Psoas muscle (tissue), 8 donors: ENCODE data around the gene TENM4. TPM values are rescaled to one million over a fixed set of nuclear protein-coding genes. Genes with fewer than 3 reads are reported as not detected.

Experiments used
- ATAC-seq, 4 donors: fragments of 200-7000 bp; cut with Tn5 transposase; one replicate each; pipeline ENCODE4 v1.9.1; 2020; ENCODE audit warnings: moderate library complexity in 3 of 4, mild to moderate bottlenecking in 2 of 4
- DNase-seq, 2 donors: peaks; one replicate each; pipeline ENCODE4 v3.0.0-alpha.2; 2020
- H3K27ac ChIP-seq: fragments of 200-600 bp; one replicate; pipeline ENCODE4 v1.8.0; 2022
- H3K27me3 ChIP-seq, 3 donors: fragments of 200-600 bp in 1 of 3; one replicate each; pipeline versions ENCODE4 v1.6.1 to v1.8.0; 2013 to 2022; ENCODE audit warnings: low read length in 2 of 3, mild to moderate bottlenecking in 2 of 3, moderate library complexity in 1 of 3; ENCODE audit not compliant: insufficient read depth in 3 of 3
- H3K36me3 ChIP-seq, 2 donors: fragments of 200-600 bp in 1 of 2; one replicate each; pipeline versions ENCODE4 v1.6.1 to v1.8.0; 2013 to 2022; ENCODE audit warnings: low read depth in 1 of 2, mild to moderate bottlenecking in 1 of 2, moderate library complexity in 1 of 2; ENCODE audit not compliant: insufficient read depth in 1 of 2
- H3K4me1 ChIP-seq: fragments of 200-600 bp; one replicate; pipeline ENCODE4 v1.8.0; 2022
- H3K4me3 ChIP-seq: fragments of 200-600 bp; one replicate; pipeline ENCODE4 v1.8.0; 2022; ENCODE audit warnings: mild to moderate bottlenecking
- H3K9me3 ChIP-seq: fragments of 200-600 bp; one replicate; pipeline ENCODE4 v1.8.0; 2022
- CTCF ChIP-seq: fragments of 200-600 bp; IDR thresholded peaks from one replicate; pipeline ENCODE4 v1.8.0; 2022; ENCODE audit warnings: antibody characterized with exemption
- WGBS, 3 donors: extraction: QIAGEN DNeasy Blood & Tissue Kit; methylation state at CpG; one replicate each; pipeline versions ENCODE4 v1.1.6 to v1.1.7; 2013; 5-methylcytosine and 5-hydroxymethylcytosine counted together
- intact Hi-C, 2 donors: fragments of 100-400 bp; cut with DNase I; formaldehyde crosslinking; loops; one replicate each; pipeline versions ENCODE4 v1.11.0 to v1.14.2; 2022
- polyA plus RNA-seq, 3 donors: library from polyadenylated mRNA; stranded (reverse); fragments of 200-250 nt; gene quantifications; one replicate each; pipeline ENCODE4 v1.2.3, GENCODE V29; 2013
- total RNA-seq, 4 donors: library from RNA; stranded (reverse); fragmentation: NEBNext Ultra II Directional in 2 of 4; extraction: Animal tissue kit (Norgen Biotek cat#: 25700) in 2 of 4; gene quantifications; one replicate each; pipeline versions ENCODE4 v1.2.1 to v1.2.4, GENCODE V29; 2021 to 2023
- donor health status: healthy with polysubstance abuse.
- donor health status: DM: no; HTN: no; CAD: no; lungs with moderate emphysema.
- donor health status: Bipolar disorder and iron deficiency.
- donor health status: healthy.
- donor health status: DM: yes; HTN: yes; CAD: no.
- donor health status: DM: no; HTN: no; CAD: no.
- donor health status: DM: no; HTN: no; CAD: no.
- donor health status: DM: yes; HTN: yes; CAD: no.

Gene TENM4
- total and polyA plus RNA-seq, 7 donors, result 0.05 to 1.7 (median 0.48) TPM

- WGBS, 3 donors, result 56 to 68% (median 58%) methylated on average over 3 of the region's 3 CpGs
- Histone ChIP-seq H3K9me3 (no peaks in the 10 kb centered on the region), H3K4me3 (no peak overlapping the region), H3K36me3 (no peaks in the 10 kb centered on the region), H3K4me1 (no peaks in the 10 kb centered on the region), H3K27ac (no peak overlapping the region), H3K27me3 (no peaks in the 10 kb centered on the region)
- DNase-seq (no peak), ATAC-seq (no peak)
- intact Hi-C loops, result no loop called here
- no peak for TF ChIP-seq CTCF
Measured at GRCh38 chr11:79046366-79046765, 394.5 kb downstream of the TENM4 start.

DNA sequence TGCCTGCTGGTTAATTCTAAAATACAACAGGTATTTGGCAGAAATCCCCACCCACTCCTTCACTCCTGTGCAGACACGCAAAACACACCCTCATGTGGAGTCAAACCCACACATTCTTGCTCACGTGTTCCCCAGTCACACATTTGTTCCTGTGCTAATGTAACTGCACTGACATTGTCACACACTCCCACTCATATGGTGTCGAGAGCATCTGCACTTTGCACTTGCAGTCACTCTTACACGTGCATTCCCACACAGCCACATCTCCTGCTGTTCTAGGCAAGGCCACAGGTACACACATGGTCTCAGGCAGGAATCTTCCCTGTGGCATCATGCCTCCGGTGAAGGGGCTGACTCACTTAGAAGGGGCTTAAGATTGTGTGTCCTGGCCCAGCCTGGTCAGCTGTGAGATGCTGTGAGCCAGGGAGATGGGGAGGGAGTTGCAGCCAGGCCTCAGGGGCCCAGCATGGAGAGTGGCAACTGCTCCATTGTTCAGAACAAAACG, 395.0 kb downstream of the TENM4 start:
- no peak for TF ChIP-seq CTCF
- intact Hi-C loops, result no loop called here
- Histone ChIP-seq H3K9me3 (no peaks in the 10 kb centered on the region), H3K4me1 (no peaks in the 10 kb centered on the region), H3K4me3 (no peak overlapping the region), H3K27me3 (no peaks in the 10 kb centered on the region), H3K27ac (no peak overlapping the region), H3K36me3 (no peaks in the 10 kb centered on the region)
- DNase-seq (no peak), ATAC-seq (no peak)
- WGBS, 3 donors, result 57 to 68% (median 59%) methylated on average over 6 of the region's 6 CpGs

DNA sequence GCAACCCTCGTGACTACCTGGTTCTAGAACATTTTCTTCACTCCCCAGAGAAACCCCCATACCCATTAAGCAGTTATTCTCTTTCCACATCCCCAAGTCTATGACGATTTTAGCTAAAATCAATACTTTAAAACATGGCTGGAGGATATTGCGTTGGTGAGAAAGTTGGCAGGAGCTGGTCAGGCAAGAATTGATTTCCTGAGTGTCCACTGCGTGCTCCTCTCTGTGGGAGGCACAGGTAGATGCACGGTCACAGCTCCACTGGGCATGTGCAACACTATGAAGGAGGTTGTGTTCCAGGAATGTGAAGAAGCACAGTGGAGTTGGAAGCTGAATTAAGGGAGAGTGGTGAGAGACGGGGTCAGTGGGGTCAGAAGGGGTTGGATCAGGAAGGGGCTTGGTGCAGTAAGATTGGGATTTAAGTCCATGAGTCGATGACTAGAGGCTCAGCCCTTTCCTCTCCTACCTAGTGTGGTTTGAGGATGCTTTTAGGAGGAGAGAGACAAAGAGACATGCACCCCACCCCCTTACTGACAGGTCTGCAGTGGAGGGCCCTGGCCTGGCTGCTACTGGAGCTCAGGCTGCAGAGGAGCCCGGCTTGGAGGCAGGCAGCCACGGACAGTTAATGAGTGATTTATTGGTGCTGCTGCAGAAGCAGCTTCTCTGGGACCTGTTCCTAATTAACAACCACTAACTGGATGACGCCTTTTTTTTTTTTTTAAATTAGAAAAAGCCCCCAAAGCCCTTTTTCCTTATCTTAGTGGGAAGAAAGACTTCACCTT, 395.6 kb downstream of the TENM4 start:
- H3K36me3 ChIP-seq, result no peaks in the 10 kb centered on the region
- ATAC-seq (no peak), DNase-seq (no peak)
- intact Hi-C loops, result no loop called here
- no peaks in the 10 kb centered on the region for H3K27me3 ChIP-seq
- H3K4me3 ChIP-seq, result no peak overlapping the region
- TF ChIP-seq CTCF, result no peak
- WGBS, 3 donors, result 73 to 85% (median 81%) methylated on average over 10 of the region's 10 CpGs
- H3K9me3 ChIP-seq, result no peaks in the 10 kb centered on the region
- no peaks in the 10 kb centered on the region for H3K4me1 ChIP-seq
- H3K27ac ChIP-seq, result no peak overlapping the region

DNA sequence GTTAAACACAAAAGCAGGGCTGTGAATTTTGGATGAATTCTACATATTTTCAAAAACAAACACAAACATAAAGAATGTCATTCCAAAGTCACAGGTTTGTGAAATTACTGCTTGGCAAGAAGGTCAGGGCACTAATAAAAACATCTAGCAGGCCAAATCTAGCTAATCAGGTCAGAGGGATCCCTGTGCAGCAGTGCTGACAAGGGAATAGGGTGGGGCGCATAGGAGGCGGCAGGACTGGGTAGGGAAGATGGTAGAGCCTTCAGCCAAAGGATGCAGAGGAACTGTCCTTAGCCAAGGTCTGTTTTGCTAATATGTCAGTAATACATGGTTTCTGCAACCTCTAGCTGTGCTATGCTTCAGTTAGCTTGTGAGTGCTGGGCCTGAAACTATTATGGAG, 396.6 kb downstream of the TENM4 start:
- H3K4me3 ChIP-seq, result no peak overlapping the region
- TF ChIP-seq CTCF, result no peak
- H3K27ac ChIP-seq, result no peak overlapping the region
- H3K9me3 ChIP-seq, result no peaks in the 10 kb centered on the region
- no peaks in the 10 kb centered on the region for H3K36me3 ChIP-seq
- intact Hi-C loops, result no loop called here
- ATAC-seq (no peak), DNase-seq (no peak)
- no peaks in the 10 kb centered on the region for H3K27me3 ChIP-seq
- WGBS, 3 donors, result 93 to 97% (median 97%) methylated on average over 2 of the region's 2 CpGs
- no peaks in the 10 kb centered on the region for H3K4me1 ChIP-seq

DNA sequence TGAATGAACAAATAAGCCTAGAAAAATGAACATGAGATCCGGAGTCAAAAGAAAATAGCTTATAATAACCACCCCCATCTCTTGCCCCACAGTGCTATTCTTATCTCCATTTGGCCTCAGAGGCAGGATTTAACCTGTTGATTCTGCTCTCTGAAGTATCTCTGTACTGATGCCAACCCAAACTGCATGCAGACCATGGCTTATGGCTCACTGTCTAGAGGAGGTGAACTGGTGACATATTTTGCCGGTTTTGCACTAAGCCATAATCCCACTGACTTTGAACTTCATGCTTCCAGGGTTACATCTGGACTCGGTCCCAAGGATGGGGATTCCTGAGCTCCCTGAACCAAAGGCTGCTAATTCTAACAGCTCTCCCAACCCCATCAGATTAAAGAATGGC, 397.1 kb downstream of the TENM4 start:
- ATAC-seq (no peak), DNase-seq (no peak)
- H3K27me3 ChIP-seq, result no peaks in the 10 kb centered on the region
- no peaks in the 10 kb centered on the region for H3K36me3 ChIP-seq
- no peak overlapping the region for H3K27ac ChIP-seq
- H3K4me3 ChIP-seq, result no peak overlapping the region
- intact Hi-C loops, result no loop called here
- 57 to 63% (median 63%) methylated on average over 3 of the region's 3 CpGs for WGBS, 3 donors
- TF ChIP-seq CTCF, result no peak
- H3K4me1 ChIP-seq, result no peaks in the 10 kb centered on the region
- H3K9me3 ChIP-seq, result no peaks in the 10 kb centered on the region
